Measurements from ENCODE around the gene UCK2. TPM values are rescaled to one million over a fixed set of nuclear protein-coding genes. Genes with fewer than 3 reads are reported as not detected.
"Not testable (repeated sequence)": the region's sequence is repeated elsewhere in the genome, so short reads cannot be mapped to it uniquely, and the experiment has no call there.

UCK2 gene
- total RNA-seq, 1 experiment from 2014 or later: 67.2 TPM

GRCh38 chr1:165793951-165794350, 33.5 kb upstream of the UCK2 start:
- ChIA-PET POLR2A (interaction anchor here (0.6 kb wide), 1 partner anchor 539 kb away, joined by 3 read pairs; no protein-coding TSS in a partner anchor), CTCF (no interaction called here)
- Histone ChIP-seq H3K4me3 (ENCODE audit: low read depth, low read length) (no peak overlapping the region), H3K27me3 (replicated peaks; ENCODE audit: control insufficient read depth, insufficient read depth, low read length) (no peaks in the 10 kb centered on the region), H3K4me1 (no peaks in the 10 kb centered on the region), H3K9me3 (no peaks in the 10 kb centered on the region; the same call in 1 of the 2 replicates), H3K36me3 (ENCODE audit: control insufficient read depth, insufficient read depth, low read length) (no peaks in the 10 kb centered on the region)
- Mint-ChIP-seq H3K36me3 (ENCODE audit: insufficient read depth, unreplicated experiment) (no peaks in the 10 kb centered on the region), H3K4me1 (ENCODE audit: low read depth, unreplicated experiment) (no peaks in the 10 kb centered on the region), H3K27me3 (ENCODE audit: insufficient read depth, unreplicated experiment) (peaks cover 4% of the 10 kb centered on the region), H3K27ac (ENCODE audit: unreplicated experiment) (no peak overlapping the region), H3K9me3 (ENCODE audit: unreplicated experiment) (no peaks in the 10 kb centered on the region), H3K4me3 (ENCODE audit: unreplicated experiment) (no peak overlapping the region)
- intact Hi-C loops (cut with micrococcal nuclease; ENCODE audit: unreplicated experiment): no loop called here
- no peak for DNase-seq
- TF ChIP-seq CTCF (IDR thresholded peaks at IDR 0.05; ENCODE audit: insufficient read depth in 1 of 2, low read depth in 1 of 2, low read length in 1 of 2, severe bottlenecking in 1 of 2, unreplicated experiment in 1 of 2): no peak
- no TSS peak for BruUV-seq (replicated peaks)

- Mint-ChIP-seq H3K4me3 (ENCODE audit: unreplicated experiment) (no peak overlapping the region), H3K4me1 (ENCODE audit: low read depth, unreplicated experiment) (no peaks in the 10 kb centered on the region), H3K27me3 (ENCODE audit: insufficient read depth, unreplicated experiment) (peaks cover 4% of the 10 kb centered on the region), H3K27ac (ENCODE audit: unreplicated experiment) (no peak overlapping the region), H3K36me3 (ENCODE audit: insufficient read depth, unreplicated experiment) (no peaks in the 10 kb centered on the region), H3K9me3 (ENCODE audit: unreplicated experiment) (peaks cover 13% of the 10 kb centered on the region)
- no TSS peak for BruUV-seq (replicated peaks)
- ChIA-PET CTCF (no interaction called here), POLR2A (no interaction called here)
- Histone ChIP-seq H3K27me3 (replicated peaks; ENCODE audit: control insufficient read depth, insufficient read depth, low read length) (no peaks in the 10 kb centered on the region), H3K4me3 (ENCODE audit: low read depth, low read length) (no peak overlapping the region), H3K4me1 (no peaks in the 10 kb centered on the region), H3K36me3 (ENCODE audit: control insufficient read depth, insufficient read depth, low read length) (no peaks in the 10 kb centered on the region), H3K9me3 (peaks cover 7% of the 10 kb centered on the region; the same call in 1 of the 2 replicates)
- intact Hi-C loops (cut with micrococcal nuclease; ENCODE audit: unreplicated experiment): no loop called here
- DNase-seq: no peak
- TF ChIP-seq CTCF (IDR thresholded peaks at IDR 0.05; ENCODE audit: insufficient read depth in 1 of 2, low read depth in 1 of 2, low read length in 1 of 2, severe bottlenecking in 1 of 2, unreplicated experiment in 1 of 2): no peak
Observed at GRCh38 chr1:165795894-165796293, 31.5 kb upstream of the UCK2 start.

- H3K9me3 Mint-ChIP-seq (ENCODE audit: unreplicated experiment): peaks cover 13% of the 10 kb centered on the region
- no peaks in the 10 kb centered on the region for H3K27me3 Mint-ChIP-seq (ENCODE audit: insufficient read depth, unreplicated experiment)
- H3K9me3 ChIP-seq: peaks cover 7% of the 10 kb centered on the region; the same call in 1 of the 2 replicates
- no peak for DNase-seq
- BruUV-seq (replicated peaks): no TSS peak
- H3K4me1 Mint-ChIP-seq (ENCODE audit: low read depth, unreplicated experiment): no peaks in the 10 kb centered on the region
- H3K36me3 ChIP-seq (ENCODE audit: control insufficient read depth, insufficient read depth, low read length): no peaks in the 10 kb centered on the region
- no peaks in the 10 kb centered on the region for H3K27me3 ChIP-seq (replicated peaks; ENCODE audit: control insufficient read depth, insufficient read depth, low read length)
- POLR2A ChIA-PET: no interaction called here
- TF ChIP-seq CTCF (IDR thresholded peaks at IDR 0.05; ENCODE audit: insufficient read depth in 1 of 2, low read depth in 1 of 2, low read length in 1 of 2, severe bottlenecking in 1 of 2, unreplicated experiment in 1 of 2): no peak
- intact Hi-C loops (cut with micrococcal nuclease; ENCODE audit: unreplicated experiment): no loop called here
- H3K4me3 Mint-ChIP-seq (ENCODE audit: unreplicated experiment): no peak overlapping the region
- H3K4me3 ChIP-seq (ENCODE audit: low read depth, low read length): no peak overlapping the region
- no peak overlapping the region for H3K27ac Mint-ChIP-seq (ENCODE audit: unreplicated experiment)
- CTCF ChIA-PET: no interaction called here
- H3K4me1 ChIP-seq: no peaks in the 10 kb centered on the region
- H3K36me3 Mint-ChIP-seq (ENCODE audit: insufficient read depth, unreplicated experiment): no peaks in the 10 kb centered on the region
Observed at GRCh38 chr1:165799387-165799786, 28.0 kb upstream of the UCK2 start.

DNA sequence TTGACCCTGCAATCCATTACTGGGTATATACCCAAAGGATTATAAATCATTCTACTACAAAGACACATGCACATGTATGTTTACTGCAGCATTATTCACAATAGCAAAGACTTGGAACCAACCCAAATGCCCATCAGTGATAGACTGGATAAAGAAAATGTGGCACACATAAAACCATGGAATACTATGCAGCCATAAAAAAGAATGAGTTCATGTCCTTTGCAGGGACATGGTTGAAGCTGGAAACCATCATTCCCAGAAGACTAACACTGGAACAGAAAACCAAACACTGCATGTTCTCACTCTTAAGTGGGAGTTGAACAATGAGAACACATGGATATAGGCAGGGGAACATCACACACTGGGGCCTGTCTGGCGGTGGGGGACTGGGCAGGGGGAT, 22.9 kb upstream of the UCK2 start:
- H3K27me3 ChIP-seq (replicated peaks; ENCODE audit: control insufficient read depth, insufficient read depth, low read length); DNase-seq; H3K36me3 ChIP-seq (ENCODE audit: control insufficient read depth, insufficient read depth, low read length); H3K9me3 Mint-ChIP-seq (ENCODE audit: unreplicated experiment); H3K27ac Mint-ChIP-seq (ENCODE audit: unreplicated experiment); POLR2A ChIA-PET; H3K4me3 Mint-ChIP-seq (ENCODE audit: unreplicated experiment); H3K4me1 ChIP-seq; intact Hi-C loops (cut with micrococcal nuclease; ENCODE audit: unreplicated experiment); H3K4me3 ChIP-seq (ENCODE audit: low read depth, low read length); H3K9me3 ChIP-seq; H3K27me3 Mint-ChIP-seq (ENCODE audit: insufficient read depth, unreplicated experiment); BruUV-seq (replicated peaks); CTCF ChIA-PET; H3K36me3 Mint-ChIP-seq (ENCODE audit: insufficient read depth, unreplicated experiment); H3K4me1 Mint-ChIP-seq (ENCODE audit: low read depth, unreplicated experiment): not testable (repeated sequence)
